HUDEP-2 (cell line): ENCODE measurements around the gene DNAH8.
A peak's percentile ranks its signal among the peaks of the same experiment; 100 is the strongest.

ENCODE experiments used
- DNase-seq, 76 experiments: peaks; one replicate each; lab custom pipeline; 2025; ENCODE audit not compliant: unreplicated experiment in 76 of 76; lab: John Stamatoyannopoulos, UW

Gene DNAH8

GRCh38 chr6:38794682-38795081 is 79.6 kb downstream of the DNAH8 start:
- DNase-seq = no peak

DNA sequence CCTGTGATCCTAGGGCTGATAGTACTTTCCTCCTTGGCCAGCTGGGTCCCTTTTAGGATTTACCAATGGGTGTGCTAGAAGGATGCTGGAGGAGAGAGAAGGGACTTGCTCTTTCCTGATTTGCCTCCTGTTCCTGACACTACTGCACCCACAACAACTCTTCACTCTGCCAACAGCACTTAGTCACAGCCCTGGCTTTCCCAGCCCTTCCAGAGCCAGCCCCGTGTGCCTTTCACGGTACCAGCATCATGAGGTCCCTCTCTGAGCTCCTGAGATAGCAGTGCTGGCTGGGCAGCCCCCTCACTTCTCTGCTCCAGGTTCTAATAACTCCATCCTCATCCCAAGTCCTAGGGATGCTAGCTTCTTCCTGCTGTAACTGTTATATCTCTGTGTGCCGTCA is 80.9 kb downstream of the DNAH8 start:
- peak in 4 of 76 experiments; percentile 21 to 57 (median 34) for DNase-seq

DNA sequence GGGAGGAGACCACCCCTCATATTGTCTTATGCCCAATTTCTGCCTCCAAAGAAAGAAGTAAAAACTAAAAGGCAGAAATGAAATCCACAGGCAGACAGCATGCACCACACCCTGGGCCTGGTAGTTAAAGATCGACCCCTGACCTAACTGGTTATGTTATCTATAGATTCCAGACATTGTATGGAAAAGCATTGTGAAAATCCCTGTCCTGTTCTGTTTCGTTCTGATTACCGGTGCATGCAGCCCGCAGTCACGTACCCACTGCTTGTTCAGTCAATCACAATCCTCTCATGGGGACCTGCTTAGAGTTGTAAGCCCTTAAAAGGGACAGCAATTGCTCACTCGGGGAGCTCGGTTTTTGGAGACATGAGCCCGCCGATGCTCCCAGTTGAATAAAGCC is 81.3 kb downstream of the DNAH8 start:
- DNase-seq = peak in 42 of 76 experiments; percentile 11 to 80 (median 38)

- no peak for DNase-seq
These were observed 81.7 kb downstream of the DNAH8 start for GRCh38 chr6:38796850-38797249.

DNA sequence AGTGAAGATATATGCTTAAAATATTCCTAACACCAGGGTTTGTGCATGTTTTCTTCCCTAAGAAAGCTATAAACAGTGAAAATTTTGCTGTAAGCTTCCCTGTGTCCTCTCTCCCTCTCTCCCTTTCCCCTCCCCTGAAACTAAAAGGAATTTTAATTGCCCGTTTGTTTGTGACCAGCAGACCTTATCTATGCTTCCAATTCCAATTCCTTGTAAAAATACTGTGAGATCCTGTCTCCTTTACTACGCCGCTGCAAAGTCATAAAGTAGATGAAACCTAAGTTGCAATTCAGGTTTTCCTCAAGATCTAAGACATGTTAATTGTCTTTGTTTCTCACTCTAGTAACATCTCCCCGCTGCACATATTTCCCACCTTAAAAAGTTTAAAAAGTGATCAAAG is 82.3 kb downstream of the DNAH8 start:
- DNase-seq = no peak

DNA sequence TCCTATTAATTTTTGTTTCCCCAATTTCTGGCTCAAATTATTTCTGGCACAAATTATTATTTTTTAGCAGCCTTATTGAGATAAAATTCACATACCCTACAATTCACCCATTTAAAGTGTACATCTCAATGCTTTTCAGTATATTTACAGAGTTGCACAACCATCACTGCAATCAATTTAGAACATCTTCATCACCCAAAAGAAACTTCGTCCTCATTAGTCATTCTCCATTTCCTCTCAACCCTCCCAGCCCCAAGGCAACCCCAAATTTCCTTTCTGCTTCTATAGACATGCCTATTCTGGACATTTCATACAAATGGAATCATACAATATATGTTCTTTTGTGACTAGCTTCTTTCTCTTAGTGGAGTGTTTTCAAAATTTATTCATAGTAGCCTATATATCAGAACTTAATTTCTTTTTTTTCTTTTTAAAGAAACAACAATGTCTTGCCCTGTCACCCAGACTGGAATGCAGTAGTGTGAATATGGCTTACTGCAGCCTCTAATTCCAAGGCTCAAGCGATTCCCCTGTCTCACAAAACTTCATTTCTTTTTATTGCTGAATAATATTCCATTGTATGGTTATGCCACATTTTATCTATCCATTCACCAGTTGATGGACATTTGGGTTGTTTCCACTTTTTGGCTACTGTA is 84.5 kb downstream of the DNAH8 start:
- DNase-seq = no peak

GRCh38 chr6:38801305-38801704 is 86.2 kb downstream of the DNAH8 start:
- no peak for DNase-seq

DNA sequence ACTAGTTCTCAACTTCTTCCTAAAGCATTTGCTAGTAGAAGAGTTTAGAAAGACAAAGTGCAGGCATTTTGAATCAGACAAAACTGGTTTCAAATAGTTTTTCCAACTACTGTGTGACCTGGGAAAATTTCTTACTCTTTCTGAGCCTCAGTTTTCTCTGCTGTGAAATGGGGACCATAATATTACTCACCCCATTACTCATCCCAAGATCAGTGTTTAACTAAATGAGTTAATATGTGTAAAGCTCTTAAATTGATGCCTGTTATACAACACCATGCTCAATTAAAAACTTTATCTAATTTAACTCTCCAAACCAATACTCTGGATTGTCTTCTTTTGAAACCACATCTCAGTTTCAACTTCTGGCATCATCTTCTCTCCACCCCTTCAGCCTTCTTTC is 87.4 kb downstream of the DNAH8 start:
- DNase-seq = no peak

DNA sequence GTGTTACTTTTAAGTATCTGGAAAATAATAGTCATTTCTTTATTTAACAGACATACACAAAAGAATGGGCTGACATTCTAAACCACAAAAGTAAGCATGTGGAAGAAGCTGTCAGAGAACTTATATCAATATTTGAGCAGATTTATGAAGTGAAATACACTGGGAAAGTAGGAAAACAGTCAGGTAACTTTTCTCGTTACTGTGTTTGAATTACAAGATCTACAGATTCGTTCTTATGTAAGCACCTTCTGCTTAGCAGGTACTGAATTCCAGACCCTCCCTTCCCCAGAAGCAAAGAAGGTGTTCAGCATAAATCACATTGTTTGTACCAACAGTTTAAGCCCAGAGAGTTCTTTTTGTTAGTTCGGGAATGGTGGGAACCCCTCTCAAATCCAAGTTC is 88.0 kb downstream of the DNAH8 start:
- DNase-seq = no peak

DNA sequence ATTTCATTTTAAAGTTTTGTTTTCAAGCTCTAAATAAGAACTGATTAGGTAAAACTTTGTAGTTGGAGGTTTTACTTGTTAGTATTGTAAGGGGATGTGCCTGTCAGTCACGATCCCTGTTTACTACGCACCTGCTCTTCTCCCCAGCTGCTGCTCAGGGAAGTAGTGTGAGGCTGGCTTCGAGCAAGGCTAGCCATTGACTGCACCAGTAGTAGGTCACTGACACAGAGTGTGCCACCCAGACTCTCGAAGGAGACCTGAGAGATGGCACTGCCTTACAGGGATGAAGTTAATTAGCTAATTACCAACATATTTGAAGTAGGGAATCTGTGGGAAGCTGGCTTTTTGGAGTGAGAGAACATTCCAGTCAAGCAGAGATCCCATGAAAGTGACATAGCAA is 89.2 kb downstream of the DNAH8 start:
- DNase-seq = no peak

- DNase-seq = no peak
These were observed 90.1 kb downstream of the DNAH8 start for GRCh38 chr6:38805127-38805655.

DNA sequence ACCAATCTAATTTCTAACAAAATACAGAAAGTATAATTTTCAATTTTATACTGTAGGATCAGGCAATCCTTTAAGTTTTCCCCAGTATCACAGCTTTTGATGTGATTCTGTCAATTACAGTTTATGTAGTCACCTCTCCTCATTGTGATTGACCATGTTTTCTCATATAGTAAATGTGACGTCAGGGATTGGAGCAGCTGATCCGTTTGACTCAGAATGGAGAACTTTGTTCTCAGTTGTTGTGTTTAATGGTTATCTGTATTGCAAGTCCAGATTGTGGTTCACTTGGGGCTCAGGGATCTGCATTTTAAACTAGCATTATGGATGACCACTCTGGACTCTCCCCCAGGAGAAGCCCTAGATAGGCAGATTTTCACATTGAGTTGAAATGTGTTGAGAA is 90.6 kb downstream of the DNAH8 start:
- DNase-seq = no peak

DNA sequence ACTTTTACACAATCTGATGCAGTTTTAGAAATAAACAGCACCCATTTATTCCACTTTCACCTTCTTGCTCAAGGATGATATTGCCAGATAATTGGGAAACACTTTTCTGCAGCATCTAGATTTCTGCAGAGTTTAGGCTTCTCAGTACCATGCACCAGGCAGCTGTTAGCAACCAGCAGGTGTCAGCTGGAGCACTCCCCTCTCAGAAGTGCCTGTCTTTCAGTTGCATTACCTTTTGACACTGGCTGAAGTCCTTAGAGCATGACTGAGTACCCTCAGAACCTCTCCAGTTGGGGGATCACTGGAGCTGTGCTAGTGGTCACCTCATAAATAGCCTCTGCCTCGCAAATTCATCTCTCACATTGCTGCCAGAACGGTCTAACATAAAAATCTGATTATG is 91.2 kb downstream of the DNAH8 start:
- no peak for DNase-seq

- no peak for DNase-seq
These were observed 91.7 kb downstream of the DNAH8 start for GRCh38 chr6:38806833-38807232.

GRCh38 chr6:38808039-38808438 is 92.9 kb downstream of the DNAH8 start:
- DNase-seq = no peak

DNA sequence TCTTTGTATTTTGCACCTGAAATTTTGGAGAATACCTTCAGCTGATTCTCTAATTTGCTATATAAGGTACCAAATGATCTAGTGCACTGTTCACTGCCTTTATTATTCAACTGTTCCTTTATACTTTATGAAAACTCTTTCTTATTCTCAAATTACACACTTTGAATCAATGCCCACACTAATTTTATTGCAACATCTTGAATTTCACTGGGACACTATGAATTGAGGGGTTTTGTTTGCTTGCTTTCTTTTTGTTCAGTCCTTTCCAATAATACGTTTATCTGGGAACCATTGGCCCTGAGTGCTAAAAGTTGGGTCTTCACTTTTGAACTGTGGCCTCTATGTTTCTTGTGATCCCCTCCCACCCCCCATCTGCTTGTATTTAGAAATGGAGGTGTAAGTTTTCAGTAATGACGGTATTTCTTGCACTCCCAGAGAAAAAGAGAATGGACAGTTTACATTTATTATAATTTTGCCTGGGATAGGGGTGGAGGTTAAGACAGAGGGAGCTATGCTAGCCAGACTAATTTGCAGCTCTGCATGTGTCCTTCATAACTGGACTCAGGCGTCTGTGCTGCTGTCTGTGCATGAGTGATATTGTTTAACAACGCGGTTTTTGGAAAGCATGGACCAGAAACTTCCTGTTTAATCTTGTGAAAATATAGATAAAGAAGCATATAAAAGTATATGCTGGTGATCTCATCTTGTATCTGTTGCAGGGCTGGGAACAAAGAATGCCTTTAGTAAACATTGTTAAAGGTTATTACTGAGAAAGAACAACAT is 98.1 kb downstream of the DNAH8 start:
- no peak for DNase-seq

DNA sequence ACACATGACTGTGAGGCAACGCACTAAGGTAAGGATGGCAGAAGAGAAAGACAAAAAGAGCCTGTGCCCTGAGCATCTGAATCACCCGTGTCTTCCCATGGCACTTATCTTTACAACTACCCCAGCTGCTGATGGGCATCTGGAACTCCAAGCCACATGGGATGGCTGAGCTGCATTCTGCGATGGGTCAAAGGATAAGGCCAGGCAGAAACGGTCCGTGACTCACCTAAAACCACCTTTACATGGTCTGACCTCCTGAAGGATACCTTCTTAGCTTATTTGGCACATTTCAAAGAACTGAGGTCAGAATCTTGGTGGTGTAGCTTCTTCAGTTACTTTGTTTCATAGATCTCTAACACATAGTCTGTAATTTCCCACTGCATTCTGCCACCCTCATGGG is 99.7 kb downstream of the DNAH8 start:
- no peak for DNase-seq

DNA sequence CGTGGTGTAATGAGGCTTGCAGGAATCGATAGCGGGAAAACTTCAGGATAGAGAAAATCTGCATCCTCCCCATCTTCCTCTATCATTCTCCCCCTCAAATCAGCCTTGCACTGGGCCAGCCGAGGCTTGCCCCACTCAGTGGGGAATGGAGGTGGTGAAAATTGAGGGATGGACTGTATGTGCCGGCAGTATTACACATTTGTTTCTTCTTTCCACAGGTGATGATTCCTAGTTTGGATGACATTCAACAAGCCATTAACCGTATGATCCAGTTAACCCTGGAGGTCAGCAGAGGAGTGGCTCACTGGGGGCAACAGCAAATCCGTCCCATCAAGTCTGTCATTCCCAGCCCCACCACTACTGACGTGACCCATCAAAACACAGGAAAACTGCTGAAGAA is 100.1 kb downstream of the DNAH8 start:
- no peak for DNase-seq

GRCh38 chr6:38818691-38819090 is 103.6 kb downstream of the DNAH8 start:
- DNase-seq = no peak

DNA sequence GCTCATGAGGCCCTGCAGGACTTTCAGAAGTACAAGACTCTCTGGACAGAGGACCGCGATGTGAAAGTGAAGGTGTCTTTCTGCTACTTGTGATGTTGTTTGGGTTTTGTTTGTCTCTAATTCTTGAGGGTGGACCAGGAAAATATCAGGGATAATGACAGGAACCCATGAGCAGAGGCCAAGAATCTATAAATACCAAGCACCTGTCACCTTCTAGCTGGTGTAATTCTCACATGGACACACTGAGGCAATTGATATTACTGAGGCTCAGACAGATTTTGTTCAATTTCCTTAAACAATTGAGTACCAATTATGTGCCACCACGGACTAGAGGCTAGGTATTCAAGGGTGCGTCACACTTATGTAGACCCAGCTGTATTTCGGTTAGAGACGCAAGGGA is 107.9 kb downstream of the DNAH8 start:
- no peak for DNase-seq

DNA sequence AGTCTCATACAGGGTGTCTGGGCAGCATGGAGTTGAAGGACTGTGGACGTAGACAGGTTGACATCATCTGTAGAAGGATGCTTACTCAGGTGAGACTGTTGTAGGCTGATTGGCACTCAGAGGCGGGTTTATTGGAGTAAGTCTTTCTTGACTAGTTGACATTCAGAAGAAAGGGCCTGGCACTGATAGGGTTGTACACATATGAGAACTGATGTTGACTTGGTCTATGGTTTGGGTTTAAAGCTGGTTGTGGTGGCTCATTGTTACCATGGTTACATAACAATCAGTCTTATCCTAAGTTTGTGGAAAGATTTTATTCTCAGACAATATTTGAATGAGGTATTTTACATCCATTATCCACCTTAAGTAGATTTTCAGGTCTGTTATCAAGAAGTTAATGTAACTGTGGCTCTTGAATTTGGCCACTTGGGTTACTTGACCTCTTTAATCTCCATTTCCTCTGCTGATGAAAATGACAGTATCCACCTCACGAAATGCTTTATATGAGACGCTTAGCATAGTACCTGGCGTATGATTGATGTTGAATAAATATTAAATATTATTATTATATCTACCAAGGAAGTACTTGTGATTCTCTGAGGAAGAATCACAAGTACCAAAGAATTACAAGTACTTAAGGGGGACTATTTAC is 109.3 kb downstream of the DNAH8 start:
- no peak for DNase-seq

DNA sequence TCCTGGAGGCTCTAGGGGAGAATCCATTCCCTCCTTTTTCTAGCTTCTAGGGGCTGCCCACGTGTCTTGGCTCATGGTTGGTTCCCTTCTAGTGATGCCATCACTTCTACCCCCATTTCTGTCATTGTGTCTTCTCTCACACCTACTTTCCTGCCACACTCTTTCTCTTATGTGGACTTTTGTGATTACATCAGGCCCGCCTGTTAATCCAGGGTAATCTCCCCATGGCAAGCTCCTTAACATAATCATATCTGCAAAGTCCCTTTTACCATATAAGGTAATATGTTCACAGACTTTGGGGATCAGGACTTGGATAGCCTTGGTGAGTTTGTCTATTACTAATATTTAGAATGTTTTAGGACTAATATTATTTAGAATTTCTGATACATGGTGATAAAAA is 111.9 kb downstream of the DNAH8 start:
- no peak for DNase-seq
